Uterus (tissue), 2 donors: Measurements from ENCODE around the gene CDKN2B-AS1.

Source experiments
- CTCF ChIP-seq, 4 experiments: fragments of 200-600 bp in 2 of 4; fragments of 450-650 bp in 2 of 4; sonication (generic) in 2 of 4; IDR thresholded peaks; one replicate each; pipeline ENCODE4 v1.5.1; 2016 to 2019; ENCODE audit warnings: antibody characterized with exemption in 4 of 4, mild to moderate bottlenecking in 2 of 4, moderate library complexity in 1 of 4
- POLR2A ChIP-seq, 2 donors: fragments of 450-650 bp; IDR thresholded peaks; one replicate each; pipeline ENCODE4 v1.6.1; 2016; ENCODE audit warnings: antibody characterized with exemption in 2 of 2, mild to moderate bottlenecking in 1 of 2, moderate library complexity in 1 of 2

- TF ChIP-seq POLR2A (IDR thresholded peaks at IDR 0.05), result no peak
- no peak for TF ChIP-seq CTCF (IDR thresholded peaks at IDR 0.05)
Observed at GRCh38 chr9:22157828-22158227, 163.2 kb downstream of the CDKN2B-AS1 start.
